Measurements from ENCODE around the gene RHOH. TPM values are rescaled to one million over a fixed set of nuclear protein-coding genes. Genes with fewer than 3 reads are reported as not detected.

The RHOH gene
- total RNA-seq, 1 experiment from 2014 or later = 74.2 TPM

DNA sequence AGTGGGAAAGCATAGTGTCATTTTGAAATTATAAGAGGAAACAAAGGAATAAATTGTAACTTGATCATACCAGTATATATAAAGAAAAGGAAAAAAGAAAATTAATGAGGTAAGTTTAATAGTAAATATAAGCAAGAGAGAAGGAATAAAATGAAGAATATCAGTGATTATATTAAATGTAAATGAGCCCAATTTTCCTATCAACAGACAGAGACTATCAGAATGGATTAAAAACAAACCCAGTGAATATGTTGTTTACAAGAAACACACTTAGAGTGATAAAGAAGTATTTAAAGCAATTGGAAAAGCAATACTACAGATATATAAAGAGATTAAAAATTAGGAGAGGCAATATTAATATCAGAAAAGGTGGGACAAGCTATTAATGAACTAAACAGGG lies 28.8 kb upstream of the RHOH start:
- POLR2A ChIA-PET (ENCODE audit: low non-redundant PET) = no interaction called here
- no peak for DNase-seq (ENCODE audit: low spot score)
- BruUV-seq (replicated peaks) = no TSS peak
- no peaks in the 10 kb centered on the region for H3K4me1 ChIP-seq (ENCODE audit: insufficient read depth, low read length, poor library complexity, severe bottlenecking)
- TF ChIP-seq EZH2 (IDR thresholded peaks at IDR 0.05; ENCODE audit: borderline replicate concordance, low read depth, low read length, poor library complexity, severe bottlenecking) = no peak
- TF ChIP-seq, protein P1, sequence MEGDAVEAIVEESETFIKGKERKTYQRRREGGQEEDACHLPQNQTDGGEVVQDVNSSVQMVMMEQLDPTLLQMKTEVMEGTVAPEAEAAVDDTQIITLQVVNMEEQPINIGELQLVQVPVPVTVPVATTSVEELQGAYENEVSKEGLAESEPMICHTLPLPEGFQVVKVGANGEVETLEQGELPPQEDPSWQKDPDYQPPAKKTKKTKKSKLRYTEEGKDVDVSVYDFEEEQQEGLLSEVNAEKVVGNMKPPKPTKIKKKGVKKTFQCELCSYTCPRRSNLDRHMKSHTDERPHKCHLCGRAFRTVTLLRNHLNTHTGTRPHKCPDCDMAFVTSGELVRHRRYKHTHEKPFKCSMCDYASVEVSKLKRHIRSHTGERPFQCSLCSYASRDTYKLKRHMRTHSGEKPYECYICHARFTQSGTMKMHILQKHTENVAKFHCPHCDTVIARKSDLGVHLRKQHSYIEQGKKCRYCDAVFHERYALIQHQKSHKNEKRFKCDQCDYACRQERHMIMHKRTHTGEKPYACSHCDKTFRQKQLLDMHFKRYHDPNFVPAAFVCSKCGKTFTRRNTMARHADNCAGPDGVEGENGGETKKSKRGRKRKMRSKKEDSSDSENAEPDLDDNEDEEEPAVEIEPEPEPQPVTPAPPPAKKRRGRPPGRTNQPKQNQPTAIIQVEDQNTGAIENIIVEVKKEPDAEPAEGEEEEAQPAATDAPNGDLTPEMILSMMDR (conservative IDR thresholded peaks at IDR 0.05; ENCODE audit: low read depth, low read length) = no peak
- H3K36me3 ChIP-seq (ENCODE audit: insufficient read depth, low read length, poor library complexity, severe bottlenecking) = no peaks in the 10 kb centered on the region
- intact Hi-C loops (cut with micrococcal nuclease; ENCODE audit: unreplicated experiment) = no loop called here
- CTCF ChIA-PET = no interaction called here
- no peaks in the 10 kb centered on the region for H3K27me3 ChIP-seq (replicated peaks; ENCODE audit: insufficient read depth, low read depth, low read length, poor library complexity)
- H3K27ac ChIP-seq (ENCODE audit: low read depth, low read length, poor library complexity, severe bottlenecking) = no peak overlapping the region
- no peaks in the 10 kb centered on the region for H3K9me3 ChIP-seq (ENCODE audit: low read depth, low read length, poor library complexity, severe bottlenecking)
- no peak overlapping the region for H3K4me3 ChIP-seq (ENCODE audit: low read depth, low read length, poor library complexity, severe bottlenecking)

- no peak for DNase-seq (ENCODE audit: low spot score)
- no peaks in the 10 kb centered on the region for H3K36me3 ChIP-seq (ENCODE audit: insufficient read depth, low read length, poor library complexity, severe bottlenecking)
- no peaks in the 10 kb centered on the region for H3K27me3 ChIP-seq (replicated peaks; ENCODE audit: insufficient read depth, low read depth, low read length, poor library complexity)
- H3K9me3 ChIP-seq (ENCODE audit: low read depth, low read length, poor library complexity, severe bottlenecking) = no peaks in the 10 kb centered on the region
- CTCF ChIA-PET = no interaction called here
- intact Hi-C loops (cut with micrococcal nuclease; ENCODE audit: unreplicated experiment) = no loop called here
- H3K4me3 ChIP-seq (ENCODE audit: low read depth, low read length, poor library complexity, severe bottlenecking) = no peak overlapping the region
- BruUV-seq (replicated peaks) = no TSS peak
- no peak overlapping the region for H3K27ac ChIP-seq (ENCODE audit: low read depth, low read length, poor library complexity, severe bottlenecking)
- POLR2A ChIA-PET (ENCODE audit: low non-redundant PET) = no interaction called here
- no peaks in the 10 kb centered on the region for H3K4me1 ChIP-seq (ENCODE audit: insufficient read depth, low read length, poor library complexity, severe bottlenecking)
- TF ChIP-seq, protein P1 (conservative IDR thresholded peaks at IDR 0.05; ENCODE audit: low read depth, low read length) = no peak
- TF ChIP-seq EZH2 (IDR thresholded peaks at IDR 0.05; ENCODE audit: borderline replicate concordance, low read depth, low read length, poor library complexity, severe bottlenecking) = no peak
Observed at GRCh38 chr4:40170588-40170987, 26.2 kb upstream of the RHOH start.

DNA sequence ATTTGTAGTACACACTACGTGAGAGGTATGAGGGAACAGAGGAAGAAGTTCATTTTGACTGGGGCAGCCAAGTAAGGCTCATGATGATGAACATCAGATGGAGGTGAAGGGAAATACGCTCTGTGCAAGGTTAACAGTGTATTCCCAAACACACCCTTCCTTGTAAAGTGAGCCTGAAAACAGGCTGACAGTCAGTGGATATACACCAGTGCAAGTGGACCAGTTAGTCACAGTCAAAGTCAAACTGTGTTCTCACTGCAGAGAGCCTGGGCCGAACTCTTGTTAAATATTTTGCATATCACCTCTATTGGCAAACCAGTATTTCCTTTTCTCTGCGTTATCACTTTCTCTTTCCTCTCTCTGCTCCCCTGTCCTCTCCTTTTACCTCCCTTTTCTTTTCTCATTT lies 23.4 kb upstream of the RHOH start:
- no TSS peak for BruUV-seq (replicated peaks)
- no peaks in the 10 kb centered on the region for H3K36me3 ChIP-seq (ENCODE audit: insufficient read depth, low read length, poor library complexity, severe bottlenecking)
- no peaks in the 10 kb centered on the region for H3K9me3 ChIP-seq (ENCODE audit: low read depth, low read length, poor library complexity, severe bottlenecking)
- TF ChIP-seq EZH2 (IDR thresholded peaks at IDR 0.05; ENCODE audit: borderline replicate concordance, low read depth, low read length, poor library complexity, severe bottlenecking) = no peak
- TF ChIP-seq, protein P1 (conservative IDR thresholded peaks at IDR 0.05; ENCODE audit: low read depth, low read length) = no peak
- CTCF ChIA-PET = no interaction called here
- POLR2A ChIA-PET (ENCODE audit: low non-redundant PET) = no interaction called here
- no peak for DNase-seq (ENCODE audit: low spot score)
- no peak overlapping the region for H3K4me3 ChIP-seq (ENCODE audit: low read depth, low read length, poor library complexity, severe bottlenecking)
- H3K27me3 ChIP-seq (replicated peaks; ENCODE audit: insufficient read depth, low read depth, low read length, poor library complexity) = no peaks in the 10 kb centered on the region
- intact Hi-C loops (cut with micrococcal nuclease; ENCODE audit: unreplicated experiment) = no loop called here
- peaks cover 25% of the 10 kb centered on the region for H3K4me1 ChIP-seq (ENCODE audit: insufficient read depth, low read length, poor library complexity, severe bottlenecking)
- H3K27ac ChIP-seq (ENCODE audit: low read depth, low read length, poor library complexity, severe bottlenecking) = no peak overlapping the region

All from A673 (cell line).